HEK293 (cell line): Measurements from ENCODE around the gene FAM81A.
"Not testable (repeated sequence)": the region's sequence is repeated elsewhere in the genome, so short reads cannot be mapped to it uniquely, and the experiment has no call there.

Experiments used
- CTCF ChIA-PET: fragments of 350-600 bp; formaldehyde crosslinking; extraction: SDS; loops from one replicate; lab custom pipeline; 2021; ENCODE audit warnings: antibody characterized with exemption; lab: Yijun Ruan, JAX
- POLR2A ChIA-PET: fragments of 300-600 bp; formaldehyde crosslinking; extraction: SDS; loops from one replicate; lab custom pipeline; 2020; ENCODE audit warnings: antibody characterized with exemption, inconsistent platforms; lab: Yijun Ruan, JAX
- H3K27ac ChIP-seq: fragments of 200-500 bp; sonication (Bioruptor generic); 2 replicates; pipeline ENCODE4 v1.5.1; 2014; ENCODE audit warnings: low read depth, low read length, control low read depth, inconsistent platforms; ENCODE audit errors: extremely low read depth
- H3K36me3 ChIP-seq, 2 experiments: fragments of 200-500 bp in 1 of 2; sonication (Bioruptor generic) in 1 of 2; 1 replicate in 1 of 2; 2 replicates in 1 of 2; pipeline ENCODE4 v1.5.1; 2014 to 2017; ENCODE audit warnings: inconsistent platforms in 2 of 2, low read length in 2 of 2; ENCODE audit not compliant: control insufficient read depth in 2 of 2, insufficient read depth in 1 of 2
- H3K4me1 ChIP-seq: fragments of 200-500 bp; sonication (Bioruptor generic); 2 replicates; pipeline ENCODE4 v1.5.1; 2014; ENCODE audit warnings: mild to moderate bottlenecking, low read length, inconsistent platforms; ENCODE audit not compliant: control insufficient read depth, insufficient read depth
- H3K4me3 ChIP-seq: 2 replicates; pipeline ENCODE4 v1.5.1; 2011; ENCODE audit warnings: low read depth, mild to moderate bottlenecking, control low read depth, low read length, moderate library complexity
- H3K9me3 ChIP-seq: fragments of 200-500 bp; sonication (Bioruptor generic); 2 replicates; pipeline ENCODE4 v1.5.1; 2014; ENCODE audit warnings: low read depth, low read length, inconsistent platforms; ENCODE audit not compliant: control insufficient read depth, insufficient read depth
- GLIS1 ChIP-seq: fragments of 450-650 bp; formaldehyde crosslinking; IDR thresholded peaks from 2 replicates; pipeline ENCODE4 v1.5.1; 2016; ENCODE audit warnings: missing biosample characterization, missing genetic modification characterization
- SALL2 ChIP-seq: fragments of 450-650 bp; formaldehyde crosslinking; IDR thresholded peaks from 2 replicates; pipeline ENCODE4 v1.5.0; 2017; ENCODE audit warnings: missing biosample characterization, mild to moderate bottlenecking, missing genetic modification characterization, borderline replicate concordance
- SP2 ChIP-seq: fragments of 450-650 bp; formaldehyde crosslinking; IDR thresholded peaks from 2 replicates; pipeline ENCODE4 v1.5.1; 2016; ENCODE audit warnings: missing biosample characterization, missing genetic modification characterization
- TRIM28 ChIP-seq: IDR thresholded peaks from 2 replicates; pipeline ENCODE4 v1.6.1; 2011; ENCODE audit warnings: low read length, control low read depth, borderline replicate concordance
- YY1 ChIP-seq: fragments of 450-650 bp; formaldehyde crosslinking; IDR thresholded peaks from 2 replicates; pipeline ENCODE4 v1.5.1; 2018; ENCODE audit warnings: missing biosample characterization, missing genetic modification characterization
- ZBTB1 ChIP-seq: fragments of 450-650 bp; formaldehyde crosslinking; IDR thresholded peaks from 2 replicates; pipeline ENCODE4 v1.5.1; 2016; ENCODE audit warnings: missing biosample characterization, missing genetic modification characterization
- ZFHX2 ChIP-seq: fragments of 450-650 bp; formaldehyde crosslinking; conservative IDR thresholded peaks from 2 replicates; pipeline ENCODE4 v1.5.1; 2016; ENCODE audit warnings: missing biosample characterization, missing genetic modification characterization
- ZFP37 ChIP-seq: fragments of 450-650 bp; formaldehyde crosslinking; IDR thresholded peaks from 2 replicates; pipeline ENCODE4 v1.5.1; 2016; ENCODE audit warnings: missing biosample characterization, missing genetic modification characterization
- ZFP69B ChIP-seq: fragments of 450-650 bp; formaldehyde crosslinking; IDR thresholded peaks from 2 replicates; pipeline ENCODE4 v1.5.1; 2016; ENCODE audit warnings: missing biosample characterization, missing genetic modification characterization
- ZIC2 ChIP-seq: fragments of 450-650 bp; formaldehyde crosslinking; IDR thresholded peaks from 2 replicates; pipeline ENCODE4 v1.5.1; 2016; ENCODE audit warnings: missing biosample characterization, missing genetic modification characterization
- ZNF202 ChIP-seq: fragments of 450-650 bp; formaldehyde crosslinking; IDR thresholded peaks from 2 replicates; pipeline ENCODE4 v1.5.1; 2016; ENCODE audit warnings: missing biosample characterization, missing genetic modification characterization, borderline replicate concordance
- ZNF341 ChIP-seq: fragments of 450-650 bp; formaldehyde crosslinking; IDR thresholded peaks from 2 replicates; pipeline ENCODE4; 2016; ENCODE audit warnings: low read depth, missing biosample characterization, missing genetic modification characterization
- ZNF501 ChIP-seq: fragments of 450-650 bp; formaldehyde crosslinking; IDR thresholded peaks from 2 replicates; pipeline ENCODE4 v1.5.1; 2016; ENCODE audit warnings: missing biosample characterization, missing genetic modification characterization
- ZNF585B ChIP-seq: fragments of 450-650 bp; formaldehyde crosslinking; IDR thresholded peaks from 2 replicates; pipeline ENCODE4 v1.5.1; 2016; ENCODE audit warnings: missing biosample characterization, missing genetic modification characterization
- ZNF658 ChIP-seq: fragments of 450-650 bp; formaldehyde crosslinking; IDR thresholded peaks from 2 replicates; pipeline ENCODE4; 2016; ENCODE audit warnings: missing biosample characterization, missing genetic modification characterization
- ZNF785 ChIP-seq: fragments of 450-650 bp; formaldehyde crosslinking; IDR thresholded peaks from 2 replicates; pipeline ENCODE4 v1.5.1; 2016; ENCODE audit warnings: missing biosample characterization, missing genetic modification characterization
- ZNF843 ChIP-seq: fragments of 450-650 bp; formaldehyde crosslinking; IDR thresholded peaks from 2 replicates; pipeline ENCODE4 v1.5.1; 2016; ENCODE audit warnings: missing biosample characterization, missing genetic modification characterization
- TF ChIP-seq, protein P1 (sequence below): fragments of 450-650 bp; formaldehyde crosslinking; IDR thresholded peaks from 2 replicates; pipeline ENCODE4 v1.5.1; 2017; ENCODE audit warnings: missing biosample characterization, missing genetic modification characterization
- TF ChIP-seq, protein P2 (sequence below): fragments of 450-650 bp; formaldehyde crosslinking; IDR thresholded peaks from 2 replicates; pipeline ENCODE4 v1.5.1; 2017; ENCODE audit warnings: missing biosample characterization, missing genetic modification characterization
- TF ChIP-seq, protein P3 (sequence below): fragments of 450-650 bp; IDR thresholded peaks from 2 replicates; pipeline ENCODE4 v1.5.1; 2018; ENCODE audit warnings: missing biosample characterization, missing genetic modification characterization

The FAM81A gene

DNA sequence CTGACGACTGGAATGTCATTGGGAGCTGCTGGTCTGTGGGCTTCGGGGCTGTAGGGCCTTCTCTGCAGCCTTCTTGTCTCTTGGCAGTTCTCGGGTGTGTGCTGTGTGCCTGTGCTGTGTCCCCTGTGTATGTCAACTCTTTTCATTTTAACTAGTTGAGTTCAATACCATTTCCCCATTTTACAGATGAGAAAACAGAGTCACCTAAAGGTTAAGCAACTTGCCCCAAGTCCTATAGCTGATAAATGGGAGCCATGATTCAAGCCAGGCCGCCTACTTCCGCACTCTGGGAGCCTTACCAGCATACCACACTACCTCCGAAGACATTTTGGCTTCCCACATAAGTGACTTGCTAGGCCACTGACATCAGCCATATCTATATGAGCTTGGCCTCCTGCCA lies 85.7 kb downstream of the FAM81A start:
- Histone ChIP-seq H3K36me3 (no peaks in the 10 kb centered on the region), H3K4me3 (no peak overlapping the region), H3K27ac (no peak overlapping the region), H3K4me1 (no peaks in the 10 kb centered on the region), H3K9me3 (no peaks in the 10 kb centered on the region)
- CTCF ChIA-PET, result interaction anchor here (0.7 to 2.0 kb wide), 4 partner anchors 9 to 1296 kb away, joined by 3 to 8 read pairs (median 4); no protein-coding TSS in a partner anchor
- TF ChIP-seq ZNF202 (tag by site-specific recombination) (no peak), ZFHX2 (tag by site-specific recombination) (0 out of 2 replicates have a peak, but pooled peaks have one; percentile 26)
- POLR2A ChIA-PET, result no interaction called here

DNA sequence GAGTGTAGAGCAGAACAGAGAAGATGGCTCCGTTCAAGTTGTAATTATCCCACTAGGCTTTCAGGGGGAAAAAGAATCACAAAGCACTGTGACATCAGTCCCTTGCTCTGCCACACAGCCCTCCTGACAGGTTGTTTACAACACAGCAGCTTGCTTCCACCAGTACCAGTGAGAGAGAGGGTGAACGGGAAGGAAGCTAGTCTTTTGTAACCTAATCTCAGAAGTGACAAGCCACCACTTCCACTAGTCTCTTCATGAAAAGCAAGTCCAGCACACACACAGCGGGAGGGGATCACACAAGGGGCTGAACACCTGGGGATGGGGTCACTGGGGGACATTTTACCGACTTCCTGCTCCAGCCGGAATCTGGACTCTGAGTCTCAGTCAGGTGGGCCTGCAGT lies 86.3 kb downstream of the FAM81A start:
- Histone ChIP-seq H3K36me3 (no peaks in the 10 kb centered on the region), H3K9me3 (no peaks in the 10 kb centered on the region), H3K27ac (no peak overlapping the region), H3K4me3 (no peak overlapping the region), H3K4me1 (no peaks in the 10 kb centered on the region)
- POLR2A ChIA-PET, result no interaction called here
- CTCF ChIA-PET, result interaction anchor here (0.7 to 2.0 kb wide), 3 partner anchors 9 to 1296 kb away, joined by 3 to 8 read pairs (median 4); no protein-coding TSS in a partner anchor
- TF ChIP-seq ZNF585B (tag by site-specific recombination), result no peak
- TF ChIP-seq ZFP37 (tag by site-specific recombination), result no peak
- no peak for TF ChIP-seq ZNF341 (tag by site-specific recombination)
- no peak for TF ChIP-seq ZBTB1 (tag by site-specific recombination)
- TF ChIP-seq ZNF501, result no peak
- TF ChIP-seq ZIC2, result no peak
- no peak for TF ChIP-seq TRIM28
- TF ChIP-seq, protein P1, sequence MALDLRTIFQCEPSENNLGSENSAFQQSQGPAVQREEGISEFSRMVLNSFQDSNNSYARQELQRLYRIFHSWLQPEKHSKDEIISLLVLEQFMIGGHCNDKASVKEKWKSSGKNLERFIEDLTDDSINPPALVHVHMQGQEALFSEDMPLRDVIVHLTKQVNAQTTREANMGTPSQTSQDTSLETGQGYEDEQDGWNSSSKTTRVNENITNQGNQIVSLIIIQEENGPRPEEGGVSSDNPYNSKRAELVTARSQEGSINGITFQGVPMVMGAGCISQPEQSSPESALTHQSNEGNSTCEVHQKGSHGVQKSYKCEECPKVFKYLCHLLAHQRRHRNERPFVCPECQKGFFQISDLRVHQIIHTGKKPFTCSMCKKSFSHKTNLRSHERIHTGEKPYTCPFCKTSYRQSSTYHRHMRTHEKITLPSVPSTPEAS, result no peak
- no peak for TF ChIP-seq SALL2 (tag by site-specific recombination)
- TF ChIP-seq, protein P2, sequence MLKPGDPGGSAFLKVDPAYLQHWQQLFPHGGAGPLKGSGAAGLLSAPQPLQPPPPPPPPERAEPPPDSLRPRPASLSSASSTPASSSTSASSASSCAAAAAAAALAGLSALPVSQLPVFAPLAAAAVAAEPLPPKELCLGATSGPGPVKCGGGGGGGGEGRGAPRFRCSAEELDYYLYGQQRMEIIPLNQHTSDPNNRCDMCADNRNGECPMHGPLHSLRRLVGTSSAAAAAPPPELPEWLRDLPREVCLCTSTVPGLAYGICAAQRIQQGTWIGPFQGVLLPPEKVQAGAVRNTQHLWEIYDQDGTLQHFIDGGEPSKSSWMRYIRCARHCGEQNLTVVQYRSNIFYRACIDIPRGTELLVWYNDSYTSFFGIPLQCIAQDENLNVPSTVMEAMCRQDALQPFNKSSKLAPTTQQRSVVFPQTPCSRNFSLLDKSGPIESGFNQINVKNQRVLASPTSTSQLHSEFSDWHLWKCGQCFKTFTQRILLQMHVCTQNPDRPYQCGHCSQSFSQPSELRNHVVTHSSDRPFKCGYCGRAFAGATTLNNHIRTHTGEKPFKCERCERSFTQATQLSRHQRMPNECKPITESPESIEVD (tag by site-specific recombination), result no peak
- no peak for TF ChIP-seq ZNF658
- TF ChIP-seq, protein P3, sequence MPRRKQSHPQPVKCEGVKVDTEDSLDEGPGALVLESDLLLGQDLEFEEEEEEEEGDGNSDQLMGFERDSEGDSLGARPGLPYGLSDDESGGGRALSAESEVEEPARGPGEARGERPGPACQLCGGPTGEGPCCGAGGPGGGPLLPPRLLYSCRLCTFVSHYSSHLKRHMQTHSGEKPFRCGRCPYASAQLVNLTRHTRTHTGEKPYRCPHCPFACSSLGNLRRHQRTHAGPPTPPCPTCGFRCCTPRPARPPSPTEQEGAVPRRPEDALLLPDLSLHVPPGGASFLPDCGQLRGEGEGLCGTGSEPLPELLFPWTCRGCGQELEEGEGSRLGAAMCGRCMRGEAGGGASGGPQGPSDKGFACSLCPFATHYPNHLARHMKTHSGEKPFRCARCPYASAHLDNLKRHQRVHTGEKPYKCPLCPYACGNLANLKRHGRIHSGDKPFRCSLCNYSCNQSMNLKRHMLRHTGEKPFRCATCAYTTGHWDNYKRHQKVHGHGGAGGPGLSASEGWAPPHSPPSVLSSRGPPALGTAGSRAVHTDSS (tag by site-specific recombination), result no peak
- no peak for TF ChIP-seq ZNF785 (tag by site-specific recombination)
- TF ChIP-seq ZNF843, result no peak
- TF ChIP-seq YY1 (tag by site-specific recombination), result no peak
- TF ChIP-seq SP2 (tag by site-specific recombination), result no peak
- TF ChIP-seq GLIS1 (tag by site-specific recombination), result no peak
- no peak for TF ChIP-seq ZFP69B (tag by site-specific recombination)
- TF ChIP-seq, all 188 proteins: peak for 0

DNA sequence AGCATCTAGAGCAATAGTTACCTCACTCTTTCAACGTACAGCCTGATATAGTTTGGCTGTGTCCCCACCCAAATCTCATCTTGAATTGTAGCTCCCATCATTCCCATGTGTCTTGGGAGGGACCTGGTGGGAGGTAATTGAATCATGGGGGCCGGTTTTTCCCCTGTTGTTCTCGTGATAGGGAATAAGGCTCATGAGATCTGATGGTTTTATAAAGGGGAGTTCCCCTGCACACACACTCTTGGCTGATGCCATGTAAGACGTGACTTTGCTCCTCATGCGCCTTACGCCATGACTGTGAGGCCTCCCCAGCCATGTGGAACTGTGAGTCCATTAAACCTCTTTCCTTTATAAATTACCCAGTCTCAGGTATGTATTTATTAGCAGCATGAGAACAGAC lies 88.5 kb downstream of the FAM81A start:
- H3K9me3 ChIP-seq, H3K4me3 ChIP-seq, POLR2A ChIA-PET, H3K4me1 ChIP-seq, H3K36me3 ChIP-seq, H3K27ac ChIP-seq: not testable (repeated sequence)
- CTCF ChIA-PET, result interaction anchor here (0.6 kb wide), 1 partner anchor 140 kb away, joined by 3 read pairs; no protein-coding TSS in a partner anchor
